ENCODE data around the gene ACSS1. TPM values are rescaled to one million over a fixed set of nuclear protein-coding genes. Genes with fewer than 3 reads are reported as not detected.
A peak's percentile ranks its signal among the peaks of the same experiment; 100 is the strongest.

The ACSS1 gene
- total and polyA plus RNA-seq, 8 donors, result 7.0 to 135 (median 35.8) TPM

DNA sequence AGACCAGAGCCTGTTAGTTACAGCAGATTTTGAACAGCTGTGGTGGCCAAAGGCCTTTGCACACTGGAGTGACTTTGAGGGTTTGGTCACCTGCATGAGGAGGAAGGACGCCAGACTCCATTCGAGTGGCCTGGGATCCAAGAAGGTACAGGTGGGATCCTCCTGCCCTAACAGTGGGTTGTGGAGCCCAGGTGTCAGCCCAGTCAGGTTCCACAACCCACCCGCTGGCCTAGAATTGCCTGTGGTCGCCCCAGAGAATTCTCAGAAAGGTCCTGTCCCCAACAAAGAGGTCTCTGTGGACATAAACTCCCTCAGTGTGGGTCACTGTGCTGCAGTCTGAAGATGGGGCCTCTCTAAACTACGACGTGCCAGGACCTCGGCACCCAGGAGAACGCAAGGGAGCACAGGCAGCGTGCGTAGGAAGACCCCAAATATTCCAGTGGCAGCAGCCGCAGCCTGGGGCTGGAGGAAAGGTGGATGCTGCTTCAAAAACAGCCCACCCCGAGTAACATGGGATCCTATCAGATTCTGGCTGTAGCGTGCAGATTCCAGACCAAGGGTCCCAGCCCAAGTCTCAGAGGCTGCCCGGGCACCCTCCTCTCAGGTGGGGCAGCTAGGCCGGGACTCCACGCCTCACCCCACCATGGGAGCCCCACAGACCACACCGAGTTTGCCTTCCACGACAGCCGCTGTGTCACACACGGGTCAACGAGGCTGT, 16.0 kb downstream of the ACSS1 start:
- Histone ChIP-seq H3K27me3 (no peaks in the 10 kb centered on the region), H3K9me3 (no peaks in the 10 kb centered on the region), H3K4me1 (peaks cover 83 to 100% (median 96%) of the 10 kb centered on the region in 4 donors), H3K36me3 (peaks cover 8 to 24% (median 18%) of the 10 kb centered on the region in 4 donors), H3K27ac (peak overlapping the region; percentile 45 to 86 (median 68)), H3K4me3 (no peak overlapping the region)
- no peak for DNase-seq
- WGBS, 5 donors, result 85 to 91% (median 91%) methylated on average over 15 to 21 of the region's 21 CpGs
- intact Hi-C loops (cut with DNase I; ENCODE audit: low total_unique reads), result no loop called here
- TF ChIP-seq EP300 (IDR thresholded peaks at IDR 0.05), result no peak

DNA sequence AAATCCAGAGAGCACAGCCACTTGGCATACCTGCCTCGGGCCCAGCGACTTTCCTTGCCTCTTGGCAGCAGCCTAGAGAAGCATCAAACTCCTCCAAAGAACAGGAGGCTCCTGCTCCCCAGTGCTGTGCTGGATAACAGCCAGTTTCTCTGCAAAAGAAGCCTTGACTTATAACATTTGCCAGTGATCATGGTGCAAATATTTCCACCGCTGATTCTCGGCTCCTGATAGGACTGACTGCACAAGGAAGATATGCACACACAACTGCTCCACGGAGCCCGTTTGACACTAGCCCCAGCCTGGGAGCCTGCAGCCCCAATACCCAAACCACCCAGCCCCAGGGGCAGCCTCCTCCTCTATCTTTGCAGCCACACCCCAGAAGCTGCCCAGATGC, 17.5 kb downstream of the ACSS1 start:
- peak; percentile 63 to 81 for DNase-seq
- Histone ChIP-seq H3K27me3 (no peaks in the 10 kb centered on the region), H3K9me3 (no peaks in the 10 kb centered on the region), H3K4me3 (peak overlapping the region in 1 of 4 donors; percentile 1), H3K27ac (peak overlapping the region; percentile 67 to 86 (median 81)), H3K36me3 (peaks cover 0 to 8% (median 2%) of the 10 kb centered on the region in 4 donors), H3K4me1 (peaks cover 90 to 100% (median 97%) of the 10 kb centered on the region in 4 donors)
- WGBS, 5 donors, result 5 to 25% (median 18%) methylated on average over 4 to 6 of the region's 6 CpGs
- TF ChIP-seq CTCF (IDR thresholded peaks at IDR 0.05), result no peak
- no peak for TF ChIP-seq POLR2A (IDR thresholded peaks at IDR 0.05)
- TF ChIP-seq POLR2AphosphoS5 (IDR thresholded peaks at IDR 0.05), result peak in 2 of 3 donors; percentile 19 to 22
- TF ChIP-seq EP300 (IDR thresholded peaks at IDR 0.05), result no peak
- intact Hi-C loops (cut with DNase I; ENCODE audit: low total_unique reads), result no loop called here

GRCh38 chr20:25039697-25040437, 18.1 kb downstream of the ACSS1 start:
- intact Hi-C loops (cut with DNase I; ENCODE audit: low total_unique reads), result no loop called here
- Histone ChIP-seq H3K4me3 (peak overlapping the region in 1 of 4 donors; percentile 1), H3K9me3 (no peaks in the 10 kb centered on the region), H3K27ac (peak overlapping the region; percentile 67 to 86 (median 81)), H3K36me3 (peaks cover 0 to 4% (median 0%) of the 10 kb centered on the region in 4 donors), H3K4me1 (peaks cover 92 to 100% (median 97%) of the 10 kb centered on the region in 4 donors), H3K27me3 (no peaks in the 10 kb centered on the region)
- TF ChIP-seq POLR2AphosphoS5 (IDR thresholded peaks at IDR 0.05) (peak; percentile 82 to 97 (median 84)), CTCF (IDR thresholded peaks at IDR 0.05) (no peak), EP300 (IDR thresholded peaks at IDR 0.05) (peak; percentile 64), POLR2A (IDR thresholded peaks at IDR 0.05) (no peak)
- 10 to 22% (median 16%) methylated on average over 9 of the region's 9 CpGs for WGBS, 5 donors
- peak; percentile 81 to 93 for DNase-seq

DNA sequence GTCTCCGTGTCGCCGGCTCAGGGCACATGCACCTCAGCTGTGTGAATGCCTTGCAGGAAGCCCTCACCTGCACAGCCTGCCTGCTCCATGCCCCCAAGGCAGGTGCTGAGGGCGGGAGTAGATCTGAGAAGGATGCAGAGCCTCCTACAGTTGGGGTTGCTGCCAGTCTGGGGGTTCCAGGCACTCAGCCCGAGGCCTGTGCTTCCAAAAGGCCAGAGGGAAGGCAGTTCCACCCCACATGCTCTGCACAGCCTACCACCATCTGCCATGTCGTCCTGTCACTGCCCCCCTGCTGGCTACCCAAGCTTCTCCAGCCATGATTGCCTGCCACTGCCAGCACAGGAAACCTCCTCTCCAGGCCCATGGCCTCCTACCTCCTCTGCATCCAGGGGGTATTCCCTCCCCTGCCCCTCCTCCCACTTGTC, 19.3 kb downstream of the ACSS1 start:
- Histone ChIP-seq H3K9me3 (no peaks in the 10 kb centered on the region), H3K27me3 (no peaks in the 10 kb centered on the region), H3K4me3 (no peak overlapping the region), H3K27ac (peak overlapping the region; percentile 67 to 86 (median 79)), H3K36me3 (no peaks in the 10 kb centered on the region), H3K4me1 (peaks cover 94 to 100% (median 96%) of the 10 kb centered on the region in 4 donors)
- DNase-seq, result no peak
- intact Hi-C loops (cut with DNase I; ENCODE audit: low total_unique reads), result no loop called here
- WGBS, 5 donors, result 75 to 85% (median 79%) methylated on average over 5 to 6 of the region's 6 CpGs
- TF ChIP-seq POLR2A (IDR thresholded peaks at IDR 0.05) (no peak), CTCF (IDR thresholded peaks at IDR 0.05) (no peak), EP300 (IDR thresholded peaks at IDR 0.05) (no peak), POLR2AphosphoS5 (IDR thresholded peaks at IDR 0.05) (no peak)

Measured in stomach (tissue), 9 donors.